GM12878 (cell line): Measurements from ENCODE around the gene TOMM22. TPM values are rescaled to one million over a fixed set of nuclear protein-coding genes. Genes with fewer than 3 reads are reported as not detected.

Experiments used
- ATAC-seq: fragments of 200-7000 bp; cut with Tn5 transposase; 3 replicates; pipeline ENCODE4 v1.9.1; 2020; ENCODE audit warnings: mild to moderate bottlenecking, moderate library complexity
- BruUV-seq: library from RNA; stranded (reverse); fragments of 400-500 nt; replicated peaks from 2 replicates; lab custom pipeline; 2021; lab: Mats Ljungman, UMichigan
- CTCF ChIA-PET: fragments of 300-600 bp; sonication (Branson Sonifier 250); formaldehyde crosslinking; extraction: SDS; loops from one replicate; lab custom pipeline; 2021; ENCODE audit warnings: inconsistent platforms; lab: Yijun Ruan, JAX
- POLR2A ChIA-PET: fragments of 350-600 bp; formaldehyde crosslinking; extraction: SDS; loops from one replicate; lab custom pipeline; 2021; ENCODE audit warnings: inconsistent platforms; lab: Charles Lee
- RAD21 ChIA-PET: fragments of 300-600 bp; sonication (Branson Sonifier 250); formaldehyde crosslinking; loops from one replicate; lab custom pipeline; 2023; ENCODE audit warnings: antibody characterized with exemption; ENCODE audit not compliant: unreplicated experiment; lab: Charles Lee
- SMC1A ChIA-PET: fragments of 300-600 bp; sonication (Branson Sonifier 250); formaldehyde crosslinking; loops from one replicate; lab custom pipeline; 2023; ENCODE audit not compliant: unreplicated experiment, uncharacterized antibody; lab: Charles Lee
- DNase-seq: peaks from one replicate; pipeline ENCODE4 v3.0.0-alpha.2; 2011; ENCODE audit warnings: low read depth, low spot score
- FAIRE-seq: peaks from 3 replicates; lab custom pipeline; 2011; peaks lifted over from hg19 to GRCh38; lab: Jason Lieb, UNC
- H2AFZ ChIP-seq: 2 replicates; pipeline ENCODE4 v1.6.0; 2011; ENCODE audit warnings: low read depth, low read length, control low read depth; ENCODE audit not compliant: control insufficient read depth
- H3K27ac ChIP-seq: 2 replicates; pipeline ENCODE4 v1.5.1; 2011; ENCODE audit warnings: control low read depth; ENCODE audit not compliant: control insufficient read depth, insufficient read depth
- H3K27me3 ChIP-seq, 2 experiments: replicated peaks in 1 of 2; 2 replicates each; pipeline versions ENCODE4 v1.6.0 to v1.6.1; 2011; ENCODE audit warnings: low read length in 1 of 2; ENCODE audit not compliant: control insufficient read depth in 2 of 2, insufficient read depth in 2 of 2
- H3K36me3 ChIP-seq, 2 experiments: 2 replicates each; pipeline ENCODE4 v1.5.1; 2011; ENCODE audit warnings: low read length in 1 of 2; ENCODE audit not compliant: control insufficient read depth in 2 of 2, insufficient read depth in 2 of 2
- H3K4me1 ChIP-seq: 2 replicates; pipeline ENCODE4 v1.6.1; 2011; ENCODE audit warnings: mild to moderate bottlenecking, low read length, moderate library complexity, mixed read lengths; ENCODE audit not compliant: control insufficient read depth, insufficient read depth
- H3K4me2 ChIP-seq: 2 replicates; pipeline ENCODE4 v1.6.0; 2011; ENCODE audit warnings: control low read depth; ENCODE audit not compliant: control insufficient read depth, insufficient read depth
- H3K4me3 ChIP-seq: fragments of 200-600 bp; sonication (generic); 2 replicates; pipeline ENCODE4 v1.5.1; 2016
- H3K79me2 ChIP-seq: 2 replicates; pipeline ENCODE4 v1.6.0; 2011; ENCODE audit warnings: low read length; ENCODE audit not compliant: control insufficient read depth, insufficient read depth
- H3K9ac ChIP-seq: 2 replicates; pipeline ENCODE4 v1.8.0; 2011; ENCODE audit warnings: low read length, control low read depth, mixed read lengths; ENCODE audit not compliant: control insufficient read depth, insufficient read depth
- H3K9me3 ChIP-seq: replicated peaks from 3 replicates; pipeline ENCODE4 v1.5.1; 2011; ENCODE audit warnings: mild to moderate bottlenecking, low read length; ENCODE audit not compliant: control insufficient read depth, insufficient read depth
- H4K20me1 ChIP-seq: 2 replicates; pipeline ENCODE4 v1.6.0; 2011; ENCODE audit not compliant: control insufficient read depth, insufficient read depth
- ATF7 ChIP-seq: fragments of 450-650 bp; IDR thresholded peaks from 2 replicates; pipeline ENCODE4 v1.6.1; 2016; ENCODE audit warnings: low read depth, mild to moderate bottlenecking
- BMI1 ChIP-seq: fragments of 450-650 bp; IDR thresholded peaks from 2 replicates; pipeline ENCODE4 v1.6.1; 2016; ENCODE audit warnings: mild to moderate bottlenecking, moderate library complexity, borderline replicate concordance
- BRCA1 ChIP-seq: IDR thresholded peaks from 2 replicates; pipeline ENCODE4 v1.6.1; 2011; ENCODE audit warnings: low read depth, low read length, improper control_type of control experiment
- CHD4 ChIP-seq: fragments of 200-600 bp; sonication (generic); IDR thresholded peaks from 2 replicates; pipeline ENCODE4 v1.6.1; 2016; ENCODE audit warnings: mild to moderate bottlenecking
- DPF2 ChIP-seq: fragments of 450-650 bp; IDR thresholded peaks from 2 replicates; pipeline ENCODE4 v1.6.1; 2017; ENCODE audit warnings: mild to moderate bottlenecking
- E2F4 ChIP-seq: IDR thresholded peaks from 2 replicates; pipeline ENCODE4 v1.6.1; 2012; ENCODE audit warnings: low read depth, low read length, improper control_type of control experiment
- KAT2A ChIP-seq: conservative IDR thresholded peaks from 2 replicates; pipeline ENCODE4 v1.6.1; 2011; ENCODE audit warnings: low read depth, low read length; ENCODE audit not compliant: control insufficient read depth
- NRF1 ChIP-seq: conservative IDR thresholded peaks from 2 replicates; pipeline ENCODE4 v1.6.1; 2011; ENCODE audit warnings: mild to moderate bottlenecking, low read depth, low read length, improper control_type of control experiment
- TAF1 ChIP-seq: IDR thresholded peaks from 2 replicates; pipeline ENCODE4 v1.6.1; 2011; ENCODE audit warnings: mild to moderate bottlenecking, low read depth, low read length, borderline replicate concordance
- WRNIP1 ChIP-seq: IDR thresholded peaks from 2 replicates; pipeline ENCODE4 v1.6.1; 2011; ENCODE audit warnings: low read depth, low read length, improper control_type of control experiment, borderline replicate concordance
- YBX1 ChIP-seq: fragments of 450-650 bp; IDR thresholded peaks from 2 replicates; pipeline ENCODE4 v1.6.1; 2016; ENCODE audit warnings: antibody characterized with exemption
- ZZZ3 ChIP-seq: IDR thresholded peaks from 2 replicates; pipeline ENCODE4 v1.6.1; 2011; ENCODE audit warnings: low read depth; ENCODE audit not compliant: control insufficient read depth, insufficient read length
- WGBS: methylation state at CpG from one replicate; pipeline ENCODE4 v1.1.6; 2016; ENCODE audit warnings: low lambda C conversion rate; ENCODE audit not compliant: insufficient replicate concordance, insufficient coverage; ENCODE audit errors: missing lambda C conversion rate; 5-methylcytosine and 5-hydroxymethylcytosine counted together
- in situ Hi-C: fragments of 300-500 bp; cut with MboI; formaldehyde crosslinking; loops from 9 replicates; pipeline ENCODE4 v1.14.3; 2018; ENCODE audit warnings: mixed read lengths
- intact Hi-C: fragments of 100-400 bp; cut with micrococcal nuclease; formaldehyde crosslinking; loops from one replicate; pipeline ENCODE4 v1.14.2; 2022; ENCODE audit not compliant: unreplicated experiment
- polyA plus RNA-seq, 11 experiments: library from polyadenylated mRNA; depleted of rRNA in 4 of 11; unstranded in 6 of 11; stranded (reverse) in 5 of 11; fragments of >200 nt; fragmentation: Nextera tagmentation in 4 of 11; fragmentation: Illumina TruSeq in 1 of 11; extraction: Ambion mirVana in 4 of 11; extraction: Trizol in 1 of 11; gene quantifications; 1 replicate in 1 of 11; 2 replicates in 10 of 11; pipeline versions ENCODE4 v1.2.1 to v1.2.3, GENCODE V29; 2011 to 2016; ENCODE audit warnings: inconsistent platforms in 2 of 11, missing spikeins in 2 of 11, low read depth in 1 of 11
- total RNA-seq, 4 experiments: library from RNA; depleted of rRNA in 3 of 4; stranded (reverse); fragments of >200 nt in 3 of 4; fragmentation: Illumina TruSeq in 1 of 4; extraction: Trizol in 1 of 4; gene quantifications; 2 replicates each; pipeline versions ENCODE4 v1.2.1 to v1.2.3, GENCODE V29; 2013 to 2021
- TF ChIP-seq, protein P1 (sequence below): IDR thresholded peaks from 2 replicates; pipeline ENCODE4 v1.6.1; 2012; ENCODE audit warnings: low read depth, low read length, improper control_type of control experiment

TOMM22 gene
- total and polyA plus RNA-seq, 10 of the 15 experiments (the other 5 are each of a cell fraction or from before 2014, with no cell fraction given): 37.6 to 197 (median 94.9) TPM

DNA sequence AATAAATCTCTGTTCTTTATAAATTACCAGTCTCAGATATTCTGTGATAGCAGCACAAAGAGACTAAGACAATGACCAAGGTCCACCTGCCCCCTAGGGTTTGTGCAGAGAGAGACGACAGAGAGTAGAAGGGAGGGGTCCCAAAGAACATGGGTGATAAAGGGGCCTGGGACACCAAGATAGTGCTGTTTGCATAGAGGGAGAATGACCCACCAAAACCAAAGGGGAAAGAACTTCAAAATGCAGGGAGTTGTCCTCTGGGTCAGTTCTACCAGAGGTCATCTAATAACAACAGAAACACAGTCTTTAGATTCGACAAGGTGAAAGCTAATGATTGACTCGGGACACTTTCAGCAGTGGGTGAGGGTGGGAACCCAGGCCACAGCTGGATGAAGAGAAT is 49.2 kb upstream of the TOMM22 start (continued):
- TF ChIP-seq E2F4: no peak
- TF ChIP-seq CHD4: no peak

- no peak overlapping the region for H3K4me3 ChIP-seq
- FAIRE-seq (no peak), ATAC-seq (no peak), DNase-seq (no peak)
- H3K27me3 ChIP-seq: peaks cover 0 to 3% of the 10 kb centered on the region in 2 experiments; a peak in 2 of 4 replicates
- no peak overlapping the region for H3K4me2 ChIP-seq
- H2AFZ ChIP-seq: no peak overlapping the region
- intact Hi-C loops: no loop called here
- POLR2A ChIA-PET: interaction anchor here (0.6 kb wide), 1 partner anchor 66 kb away, joined by 6 read pairs; no protein-coding TSS in a partner anchor
- no peaks in the 10 kb centered on the region for H3K36me3 ChIP-seq
- CTCF ChIA-PET: no interaction called here
- no peak overlapping the region for H3K9ac ChIP-seq
- in situ Hi-C loops: no loop called here
- BruUV-seq: no TSS peak
- TF ChIP-seq KAT2A (no peak), TAF1 (no peak), YBX1 (no peak), DPF2 (no peak), WRNIP1 (no peak), ATF7 (no peak), NRF1 (no peak), BRCA1 (no peak), BMI1 (no peak), ZZZ3 (no peak)
- TF ChIP-seq, protein P1, sequence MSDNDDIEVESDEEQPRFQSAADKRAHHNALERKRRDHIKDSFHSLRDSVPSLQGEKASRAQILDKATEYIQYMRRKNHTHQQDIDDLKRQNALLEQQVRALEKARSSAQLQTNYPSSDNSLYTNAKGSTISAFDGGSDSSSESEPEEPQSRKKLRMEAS: no peak
- no peaks in the 10 kb centered on the region for H4K20me1 ChIP-seq
- H3K79me2 ChIP-seq: no peaks in the 10 kb centered on the region
- no peaks in the 10 kb centered on the region for H3K9me3 ChIP-seq
- no peaks in the 10 kb centered on the region for H3K4me1 ChIP-seq
- RAD21 ChIA-PET: no interaction called here
- no peak overlapping the region for H3K27ac ChIP-seq
- SMC1A ChIA-PET: no interaction called here
- 94% methylated on average over 2 of the region's 2 CpGs for WGBS
These were observed 43.5 kb upstream of the TOMM22 start for GRCh38 chr22:38638216-38638615.
